Mucosa of rectum (tissue), 2 donors: Measurements from ENCODE around the gene IGDCC3.
A peak's percentile ranks its signal among the peaks of the same experiment; 100 is the strongest.

Experiments used
- H3K27ac ChIP-seq, 2 donors: one replicate each; pipeline ENCODE4 v1.7.0; 2013; ENCODE audit warnings: inconsistent platforms in 2 of 2, low read depth in 2 of 2, low read length in 2 of 2
- H3K27me3 ChIP-seq, 2 donors: one replicate each; pipeline ENCODE4 v1.7.0; 2013; ENCODE audit warnings: low read length in 2 of 2; ENCODE audit not compliant: control insufficient read depth in 2 of 2, insufficient read depth in 2 of 2
- H3K36me3 ChIP-seq, 2 donors: one replicate each; pipeline ENCODE4 v1.7.0; 2013; ENCODE audit warnings: low read length in 2 of 2; ENCODE audit not compliant: control insufficient read depth in 2 of 2, insufficient read depth in 2 of 2
- H3K4me1 ChIP-seq, 2 donors: one replicate each; pipeline ENCODE4 v1.7.0; 2013; ENCODE audit warnings: low read length in 2 of 2, mild to moderate bottlenecking in 1 of 2; ENCODE audit not compliant: control insufficient read depth in 2 of 2, insufficient read depth in 2 of 2
- H3K4me3 ChIP-seq, 2 donors: one replicate each; pipeline ENCODE4 v1.7.0; 2013; ENCODE audit warnings: low read length in 2 of 2
- H3K9ac ChIP-seq, 2 donors: one replicate each; pipeline ENCODE4 v1.7.0; 2013; ENCODE audit warnings: low read length in 2 of 2, low read depth in 1 of 2, mild to moderate bottlenecking in 1 of 2
- H3K9me3 ChIP-seq, 2 donors: one replicate each; pipeline ENCODE4 v1.7.0; 2013; ENCODE audit warnings: low read length in 2 of 2; ENCODE audit not compliant: control insufficient read depth in 2 of 2
- donor health status: healthy.
- donor health status: Normal muscosa, but diverticular disease.

The IGDCC3 gene

GRCh38 chr15:65302061-65302460 lies 75.7 kb downstream of the IGDCC3 start:
- H3K9me3 ChIP-seq = no peaks in the 10 kb centered on the region
- peaks cover 10 to 16% of the 10 kb centered on the region in 2 donors for H3K4me1 ChIP-seq
- no peak overlapping the region for H3K4me3 ChIP-seq
- H3K27me3 ChIP-seq = no peaks in the 10 kb centered on the region
- no peak overlapping the region for H3K9ac ChIP-seq
- no peak overlapping the region for H3K27ac ChIP-seq
- H3K36me3 ChIP-seq = no peaks in the 10 kb centered on the region

GRCh38 chr15:65300924-65301441 lies 76.8 kb downstream of the IGDCC3 start:
- no peak overlapping the region for H3K9ac ChIP-seq
- H3K9me3 ChIP-seq = no peaks in the 10 kb centered on the region

GRCh38 chr15:65298731-65299130 lies 79.1 kb downstream of the IGDCC3 start:
- Histone ChIP-seq H3K27ac (no peak overlapping the region), H3K9me3 (no peaks in the 10 kb centered on the region), H3K36me3 (no peaks in the 10 kb centered on the region), H3K9ac (no peak overlapping the region), H3K27me3 (no peaks in the 10 kb centered on the region), H3K4me3 (no peak overlapping the region), H3K4me1 (peaks cover 7 to 10% of the 10 kb centered on the region in 2 donors)

More at GRCh38 chr15:65300924-65301441, 76.8 kb downstream of the IGDCC3 start:
- H3K36me3 ChIP-seq = no peaks in the 10 kb centered on the region
- no peaks in the 10 kb centered on the region for H3K27me3 ChIP-seq
- no peak overlapping the region for H3K27ac ChIP-seq
- H3K4me3 ChIP-seq = no peak overlapping the region
- H3K4me1 ChIP-seq = peaks cover 10 to 16% of the 10 kb centered on the region in 2 donors

- H3K4me1 ChIP-seq = peaks cover 3 to 7% of the 10 kb centered on the region in 2 donors
- H3K27ac ChIP-seq = no peak overlapping the region
- H3K27me3 ChIP-seq = no peaks in the 10 kb centered on the region
- H3K9ac ChIP-seq = no peak overlapping the region
- H3K9me3 ChIP-seq = no peaks in the 10 kb centered on the region
- no peak overlapping the region for H3K4me3 ChIP-seq
- H3K36me3 ChIP-seq = no peaks in the 10 kb centered on the region
Observed at GRCh38 chr15:65292938-65293518, 84.8 kb downstream of the IGDCC3 start.

- no peaks in the 10 kb centered on the region for H3K36me3 ChIP-seq
- H3K4me3 ChIP-seq = no peak overlapping the region
- no peaks in the 10 kb centered on the region for H3K27me3 ChIP-seq
- no peak overlapping the region for H3K9ac ChIP-seq
- H3K9me3 ChIP-seq = no peaks in the 10 kb centered on the region
- H3K4me1 ChIP-seq = peaks cover 14 to 15% of the 10 kb centered on the region in 2 donors
- H3K27ac ChIP-seq = no peak overlapping the region
Observed at GRCh38 chr15:65290228-65290627, 87.6 kb downstream of the IGDCC3 start.

GRCh38 chr15:65289261-65289854 lies 88.4 kb downstream of the IGDCC3 start:
- Histone ChIP-seq H3K4me1 (peaks cover 14 to 15% of the 10 kb centered on the region in 2 donors), H3K27me3 (no peaks in the 10 kb centered on the region), H3K9ac (no peak overlapping the region), H3K36me3 (no peaks in the 10 kb centered on the region), H3K9me3 (no peaks in the 10 kb centered on the region), H3K4me3 (no peak overlapping the region), H3K27ac (no peak overlapping the region)

GRCh38 chr15:65287520-65287855 lies 90.3 kb downstream of the IGDCC3 start:
- Histone ChIP-seq H3K27ac (peak overlapping the region in 1 of 2 donors; percentile 92), H3K36me3 (no peaks in the 10 kb centered on the region), H3K9me3 (no peaks in the 10 kb centered on the region), H3K4me3 (peak overlapping the region in 1 of 2 donors; percentile 90), H3K27me3 (no peaks in the 10 kb centered on the region), H3K4me1 (peaks cover 14 to 15% of the 10 kb centered on the region in 2 donors), H3K9ac (peak overlapping the region; percentile 84 to 91)

- Histone ChIP-seq H3K4me1 (peaks cover 14 to 15% of the 10 kb centered on the region in 2 donors), H3K27me3 (no peaks in the 10 kb centered on the region), H3K4me3 (peak within 1 kb of the TSS; percentile 83 to 90), H3K9me3 (no peaks in the 10 kb centered on the region), H3K9ac (peak within 1 kb of the TSS; percentile 84 to 91), H3K27ac (peak within 1 kb of the TSS; percentile 85 to 92), H3K36me3 (no peaks in the 10 kb centered on the region)
Observed at GRCh38 chr15:65286704-65287519, 90.9 kb downstream of the IGDCC3 start, which contains the start of gene PARP16. Gene PARP16, minus strand, starts transcription at chr15:65286883. Its CDS starts 457 bp downstream, at chr15:65286426.

- Histone ChIP-seq H3K4me3 (peak overlapping the region; percentile 83 to 90), H3K36me3 (no peaks in the 10 kb centered on the region), H3K4me1 (peaks cover 14 to 15% of the 10 kb centered on the region in 2 donors), H3K27me3 (no peaks in the 10 kb centered on the region), H3K9me3 (no peaks in the 10 kb centered on the region), H3K27ac (peak overlapping the region; percentile 85 to 92), H3K9ac (peak overlapping the region; percentile 84 to 86)
Observed at GRCh38 chr15:65286069-65286703, 91.6 kb downstream of the IGDCC3 start.
